ENCODE results near the gene CAMSAP2.

Gene CAMSAP2

DNA sequence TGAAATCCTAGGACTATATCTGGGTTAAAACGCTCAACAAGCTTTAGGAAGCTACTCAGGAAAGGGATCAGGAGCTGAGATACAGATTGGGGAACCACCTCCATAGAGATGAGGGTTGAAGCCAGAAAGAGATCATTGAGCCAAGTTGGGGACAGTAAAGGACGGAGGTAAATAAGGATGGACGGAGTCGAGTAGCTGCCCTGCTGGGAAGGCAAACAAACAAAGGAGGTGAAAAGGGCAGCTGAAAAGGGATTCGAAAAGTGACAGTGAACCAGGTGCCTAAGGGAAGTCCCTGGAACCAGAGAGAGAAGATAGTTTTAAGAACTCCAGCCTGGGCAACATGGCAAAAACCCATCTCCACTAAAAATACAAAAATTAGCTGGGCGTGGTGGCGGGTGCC lies 6.3 kb upstream of the CAMSAP2 start:
- TF ChIP-seq, protein P1, sequence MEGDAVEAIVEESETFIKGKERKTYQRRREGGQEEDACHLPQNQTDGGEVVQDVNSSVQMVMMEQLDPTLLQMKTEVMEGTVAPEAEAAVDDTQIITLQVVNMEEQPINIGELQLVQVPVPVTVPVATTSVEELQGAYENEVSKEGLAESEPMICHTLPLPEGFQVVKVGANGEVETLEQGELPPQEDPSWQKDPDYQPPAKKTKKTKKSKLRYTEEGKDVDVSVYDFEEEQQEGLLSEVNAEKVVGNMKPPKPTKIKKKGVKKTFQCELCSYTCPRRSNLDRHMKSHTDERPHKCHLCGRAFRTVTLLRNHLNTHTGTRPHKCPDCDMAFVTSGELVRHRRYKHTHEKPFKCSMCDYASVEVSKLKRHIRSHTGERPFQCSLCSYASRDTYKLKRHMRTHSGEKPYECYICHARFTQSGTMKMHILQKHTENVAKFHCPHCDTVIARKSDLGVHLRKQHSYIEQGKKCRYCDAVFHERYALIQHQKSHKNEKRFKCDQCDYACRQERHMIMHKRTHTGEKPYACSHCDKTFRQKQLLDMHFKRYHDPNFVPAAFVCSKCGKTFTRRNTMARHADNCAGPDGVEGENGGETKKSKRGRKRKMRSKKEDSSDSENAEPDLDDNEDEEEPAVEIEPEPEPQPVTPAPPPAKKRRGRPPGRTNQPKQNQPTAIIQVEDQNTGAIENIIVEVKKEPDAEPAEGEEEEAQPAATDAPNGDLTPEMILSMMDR (IDR thresholded peaks at IDR 0.05; ENCODE audit: control extremely low read depth, extremely low read depth, low read depth, missing control alignments), result no peak
- ChIA-PET CTCF (interaction anchor here (0.8 to 1.3 kb wide), 3 partner anchors 11 to 28 kb away, joined by 3 read pairs; no protein-coding TSS in a partner anchor), POLR2A (no interaction called here)
- DNase-seq (ENCODE audit: extremely low spot score), result no peak

DNA sequence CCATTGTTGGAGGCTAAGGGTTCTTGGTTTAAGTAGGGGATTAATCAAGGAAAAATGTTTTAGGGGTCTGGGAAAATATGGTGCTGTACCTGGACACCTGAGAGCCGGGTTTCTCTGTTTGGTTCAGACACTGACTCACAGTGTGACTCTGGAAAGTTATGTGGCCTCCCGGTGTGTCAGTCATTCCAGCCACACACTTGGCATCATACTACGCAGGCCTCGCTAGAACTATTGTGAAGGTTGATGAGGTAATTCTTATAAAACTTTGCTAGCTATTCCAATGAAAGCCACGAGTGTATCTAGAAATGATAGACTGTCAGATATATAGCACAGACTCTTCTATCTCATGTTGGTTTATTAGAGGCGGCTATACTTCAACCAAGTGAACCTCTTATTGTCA lies 4.8 kb upstream of the CAMSAP2 start:
- CTCF ChIA-PET, result interaction anchor here (1.9 kb wide), 1 partner anchor 60 kb away, joined by 4 read pairs; no protein-coding TSS in a partner anchor
- POLR2A ChIA-PET, result no interaction called here
- DNase-seq (ENCODE audit: extremely low spot score), result no peak
- TF ChIP-seq, protein P1 (IDR thresholded peaks at IDR 0.05; ENCODE audit: control extremely low read depth, extremely low read depth, low read depth, missing control alignments), result no peak

DNA sequence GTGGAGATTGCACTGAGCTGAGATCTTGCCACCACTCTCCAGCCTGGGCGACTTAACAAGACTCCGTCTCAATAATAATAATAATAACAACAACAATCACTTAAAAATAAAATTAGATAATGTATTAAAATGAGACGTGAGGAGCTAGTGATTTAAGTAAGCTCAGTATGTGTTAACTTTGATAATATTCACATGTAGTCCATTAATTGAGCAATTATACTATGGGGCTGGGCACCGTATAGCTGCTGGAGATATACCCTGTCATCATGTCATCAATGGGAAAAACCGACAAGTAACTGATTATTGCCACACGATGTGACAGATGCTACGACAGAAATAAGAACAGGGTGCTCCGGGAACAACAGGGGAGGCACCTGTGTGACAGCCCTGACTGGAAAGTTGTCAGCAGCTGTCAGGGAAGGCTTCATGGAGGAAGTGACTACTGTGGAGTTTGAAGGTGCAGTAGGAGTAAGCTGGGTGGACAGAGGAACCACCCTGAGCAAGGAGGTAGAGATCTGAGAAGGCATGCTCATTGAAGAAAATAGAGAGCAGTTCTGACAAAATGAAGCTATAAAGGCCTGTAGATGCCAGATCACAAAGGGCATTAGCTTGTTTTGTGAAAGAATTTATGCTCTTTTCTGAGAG lies 924 bp upstream of the CAMSAP2 start:
- CTCF ChIA-PET, result interaction anchor here (0.7 to 2.0 kb wide), 12 partner anchors 11 to 151 kb away, joined by 3 to 11 read pairs (median 3); no protein-coding TSS in a partner anchor
- TF ChIP-seq, protein P1 (IDR thresholded peaks at IDR 0.05; ENCODE audit: control extremely low read depth, extremely low read depth, low read depth, missing control alignments), result no peak
- POLR2A ChIA-PET, result no interaction called here
- DNase-seq (ENCODE audit: extremely low spot score), result no peak

DNA sequence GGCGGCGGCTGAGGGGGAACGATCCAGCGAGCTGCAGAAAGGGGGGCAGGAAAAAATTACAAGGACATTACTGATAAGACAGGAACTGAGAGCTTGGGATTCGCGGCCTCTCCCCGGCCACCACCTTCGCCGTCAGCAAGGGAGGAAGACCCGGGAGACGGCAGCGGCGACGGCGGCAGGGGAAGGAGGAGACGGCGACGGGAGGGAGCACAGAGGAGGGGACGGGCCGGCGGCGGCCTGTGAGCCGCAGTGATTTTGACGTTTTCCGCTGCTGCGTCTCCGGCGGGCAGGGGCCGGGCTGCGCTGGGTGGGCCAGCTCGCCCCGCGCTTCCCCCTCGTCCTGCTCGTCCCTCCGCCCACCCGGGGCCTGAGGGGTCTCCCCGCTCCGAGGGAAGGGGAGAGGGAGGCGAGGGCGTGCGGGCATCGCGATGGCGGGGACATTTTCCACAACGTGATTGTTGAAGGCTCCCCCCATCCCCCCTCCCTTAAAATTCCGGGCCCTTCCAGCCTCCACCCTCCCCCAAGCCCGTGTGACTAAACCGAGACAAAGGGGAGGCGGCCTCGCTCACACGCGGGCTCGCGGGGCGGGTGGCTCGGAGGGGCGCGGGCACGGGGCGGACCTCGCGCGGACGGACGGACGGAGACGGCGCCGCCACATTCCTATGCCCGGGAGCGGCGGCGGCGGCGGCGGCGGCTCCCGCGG lies 407 bp downstream of the CAMSAP2 start:
- DNase-seq (ENCODE audit: extremely low spot score), result peak; percentile 74

DNA sequence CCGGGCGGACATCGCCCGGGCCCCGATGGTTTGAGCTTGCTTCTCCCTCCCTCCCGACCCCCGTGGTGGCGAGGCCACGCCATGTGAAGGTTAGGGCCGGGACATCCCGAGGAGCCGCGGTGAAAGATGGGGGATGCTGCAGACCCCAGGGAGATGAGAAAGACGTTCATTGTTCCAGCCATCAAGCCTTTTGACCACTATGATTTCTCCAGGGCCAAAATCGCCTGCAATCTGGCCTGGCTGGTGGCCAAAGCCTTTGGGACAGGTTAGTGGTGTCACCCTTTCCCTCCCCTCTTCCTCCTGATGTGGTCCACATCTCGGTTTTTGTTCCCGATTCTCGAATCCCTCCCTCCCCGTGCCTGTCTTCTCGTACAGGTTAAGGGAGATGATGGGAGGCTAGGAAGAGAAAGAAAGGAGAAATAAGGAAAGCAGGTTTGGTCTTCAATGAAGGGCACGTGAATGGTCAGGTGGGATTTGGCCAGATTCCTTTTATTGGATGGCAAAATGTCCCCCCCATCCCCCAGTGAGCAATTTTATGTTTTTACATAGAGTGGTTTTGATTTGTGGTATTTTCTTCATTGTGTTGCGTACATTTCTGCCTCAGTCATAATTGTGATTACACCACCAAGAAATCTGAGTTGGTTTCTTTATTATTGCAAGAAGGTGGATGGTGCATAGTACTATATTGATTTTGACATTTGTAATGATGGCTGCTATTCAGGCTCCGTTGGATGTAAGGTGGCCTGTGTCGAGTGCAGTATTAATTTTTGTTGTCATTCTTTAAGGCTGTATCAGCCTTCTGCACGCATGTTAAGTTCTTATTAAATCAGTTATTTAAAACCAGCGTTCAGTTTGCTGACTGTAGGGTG lies 1.2 kb downstream of the CAMSAP2 start:
- CTCF ChIA-PET, result interaction anchor here (1.7 to 1.8 kb wide), 2 partner anchors 19 to 40 kb away, joined by 3 to 4 read pairs; no protein-coding TSS in a partner anchor
- TF ChIP-seq, protein P1 (IDR thresholded peaks at IDR 0.05; ENCODE audit: control extremely low read depth, extremely low read depth, low read depth, missing control alignments), result no peak
- no peak for DNase-seq (ENCODE audit: extremely low spot score)
- POLR2A ChIA-PET, result interaction anchor here (0.6 kb wide), 1 partner anchor 86 kb away, joined by 3 read pairs; no protein-coding TSS in a partner anchor

More for the DNA sequence above, 407 bp downstream of the CAMSAP2 start:
- ChIA-PET POLR2A (interaction anchor here (0.6 kb wide), 1 partner anchor 85 kb away, joined by 3 read pairs; no protein-coding TSS in a partner anchor), CTCF (interaction anchor here (1.4 to 2.0 kb wide), 5 partner anchors 15 to 117 kb away, joined by 3 to 11 read pairs (median 3); no protein-coding TSS in a partner anchor)
- TF ChIP-seq, protein P1 (IDR thresholded peaks at IDR 0.05; ENCODE audit: control extremely low read depth, extremely low read depth, low read depth, missing control alignments), result no peak
